BLaER1 treated with 17β-estradiol and CSF1 and Interleukin-3, amounts not matched to agents 10 nM and 100 nM (cell line): ENCODE measurements around the gene NOL3.
"Not testable (repeated sequence)": the region's sequence is repeated elsewhere in the genome, so short reads cannot be mapped to it uniquely, and the experiment has no call there.

Experiments used
- H3K27ac ChIP-seq, 11 experiments: shearing (Covaris generic); formaldehyde crosslinking; 2 replicates each; pipeline ENCODE4 v1.8.1; 2022
- H3K27me3 ChIP-seq, 11 experiments: shearing (Covaris generic); formaldehyde crosslinking; 2 replicates each; pipeline ENCODE4 v1.8.1; 2022
- H3K36me3 ChIP-seq, 11 experiments: shearing (Covaris generic); formaldehyde crosslinking; 2 replicates each; pipeline ENCODE4 v1.8.1; 2022
- H3K4me1 ChIP-seq, 10 experiments: shearing (Covaris generic); formaldehyde crosslinking; 2 replicates each; pipeline ENCODE4 v1.8.1; 2022
- H3K4me2 ChIP-seq, 11 experiments: shearing (Covaris generic); formaldehyde crosslinking; 2 replicates each; pipeline ENCODE4 v1.8.1; 2022
- H3K4me3 ChIP-seq, 10 experiments: shearing (Covaris generic); formaldehyde crosslinking; 2 replicates each; pipeline ENCODE4 v1.8.1; 2022
- H3K9ac ChIP-seq, 11 experiments: shearing (Covaris generic); formaldehyde crosslinking; 2 replicates each; pipeline ENCODE4 v1.8.1; 2022
- H3K9me3 ChIP-seq, 11 experiments: shearing (Covaris generic); formaldehyde crosslinking; replicated peaks in 1 of 11; 2 replicates each; pipeline ENCODE4 v1.8.1; 2022
- H4K20me1 ChIP-seq, 11 experiments: shearing (Covaris generic); formaldehyde crosslinking; 2 replicates each; pipeline ENCODE4 v1.8.1; 2022
- Cebpa-rat ChIP-seq, 11 experiments: shearing (Covaris generic); IDR thresholded peaks; 2 replicates each; pipeline ENCODE4 v1.8.1; 2022

NOL3 gene

DNA sequence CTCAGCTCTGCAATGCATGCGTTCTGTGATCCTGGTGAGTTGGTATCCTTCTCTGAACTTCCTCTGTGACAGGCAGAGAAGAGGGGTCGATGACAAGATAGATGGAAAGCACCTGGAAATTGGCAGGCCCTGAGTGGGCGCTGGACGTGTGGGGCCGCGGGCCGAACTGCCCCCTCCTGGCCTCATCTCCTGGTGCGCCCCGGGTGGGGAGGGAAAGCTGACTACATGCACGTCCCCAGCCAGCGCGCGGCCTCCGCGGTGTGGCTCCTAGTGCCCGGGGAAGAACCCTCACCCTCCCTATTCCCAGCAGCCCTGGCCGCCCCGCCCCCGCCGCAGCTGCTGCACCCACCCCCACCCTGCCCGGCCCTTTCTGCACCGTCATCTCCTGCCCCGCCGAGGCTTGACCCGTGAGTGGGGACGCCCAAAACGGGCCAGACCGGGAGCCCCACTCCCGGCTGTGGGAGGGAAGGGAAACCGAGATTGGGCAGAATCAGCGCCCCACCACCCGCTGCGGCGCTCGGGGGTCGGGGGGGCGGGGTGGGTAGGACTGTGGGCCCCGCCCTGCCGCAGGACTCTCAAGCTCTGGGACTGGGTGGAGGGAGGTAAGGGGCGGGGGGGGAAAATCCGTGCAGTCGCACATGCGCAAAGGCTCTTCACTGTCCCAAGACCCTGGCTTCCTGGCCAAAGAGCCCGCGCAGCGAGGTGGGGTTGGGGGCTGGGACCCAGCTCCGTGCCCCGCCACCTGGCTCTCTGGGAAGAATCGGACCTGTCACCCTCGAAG is at the start of gene NOL3:
TSS of gene NOL3 (plus strand) at position 371 of the 781 bp plus-strand sequence.
- Histone ChIP-seq H3K4me3 (peak within 1 kb of the TSS; percentile 45 to 69 (median 57)), H3K27me3 (peaks cover 12 to 43% (median 38%) of the 10 kb centered on the region in 11 experiments), H3K9ac (peak within 1 kb of the TSS; percentile 64 to 84 (median 78)), H3K4me1 (peaks cover 59 to 92% (median 66%) of the 10 kb centered on the region in 10 experiments), H3K9me3 (no peaks in the 10 kb centered on the region), H3K4me2 (peak within 1 kb of the TSS; percentile 87 to 99 (median 96)), H3K27ac (peak within 1 kb of the TSS; percentile 58 to 88 (median 81)), H4K20me1 (peaks cover 0 to 23% (median 13%) of the 10 kb centered on the region in 11 experiments; a peak in 16 of 22 replicates), H3K36me3 (peaks cover 0 to 6% (median 0%) of the 10 kb centered on the region in 11 experiments; a peak in 2 of 22 replicates)
- no peak for TF ChIP-seq Cebpa-rat (IDR thresholded peaks at IDR 0.05)

DNA sequence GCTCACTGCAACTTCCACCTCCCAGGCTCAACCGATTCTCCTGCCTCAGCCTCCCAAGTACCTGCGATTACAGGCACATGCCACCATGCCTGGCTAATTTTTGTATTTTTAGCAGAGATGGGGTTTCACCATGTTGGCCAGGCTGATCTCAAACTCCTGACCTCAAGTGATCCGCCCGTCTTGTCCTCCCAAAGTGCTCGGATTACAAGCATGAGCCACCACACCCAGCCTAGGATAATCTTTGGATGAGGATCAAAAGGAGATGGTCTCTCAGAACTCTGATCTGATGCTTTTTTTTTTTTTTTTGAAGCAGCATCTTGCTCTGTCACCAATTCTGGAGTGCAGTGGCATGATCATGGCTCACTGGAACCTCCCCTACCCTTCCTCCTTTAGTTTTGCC is 47.5 kb upstream of the NOL3 start:
- peaks cover 81 to 93% (median 88%) of the 10 kb centered on the region in 11 experiments for H3K36me3 ChIP-seq
- H4K20me1 ChIP-seq = peaks cover 7 to 97% (median 31%) of the 10 kb centered on the region in 11 experiments; a peak in 19 of 22 replicates
- H3K9ac ChIP-seq = not testable (repeated sequence)

DNA sequence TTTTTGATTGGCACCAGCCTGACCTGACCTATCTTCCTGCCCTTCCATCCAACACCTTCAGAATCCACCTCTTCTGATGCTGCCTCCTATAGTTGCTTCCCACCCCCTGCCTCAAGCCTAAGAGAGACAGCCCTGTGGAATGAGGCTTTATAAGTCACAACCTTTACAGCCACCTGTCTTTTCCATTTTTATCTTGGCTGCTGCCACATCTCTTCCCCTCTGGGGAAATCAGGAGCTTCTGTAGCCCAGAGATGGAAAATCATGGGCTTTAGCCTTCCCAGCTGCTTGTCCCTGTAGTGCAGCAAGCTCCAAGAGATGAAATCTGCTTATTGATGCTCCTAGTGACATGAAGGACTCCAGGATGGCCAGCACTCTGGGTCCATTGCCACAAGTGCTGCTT is 41.9 kb upstream of the NOL3 start:
- TF ChIP-seq Cebpa-rat (IDR thresholded peaks at IDR 0.05) = no peak
- no peak overlapping the region for H3K27ac ChIP-seq
- peaks cover 79 to 100% (median 92%) of the 10 kb centered on the region in 11 experiments for H3K36me3 ChIP-seq
- H3K9me3 ChIP-seq = no peaks in the 10 kb centered on the region
- H4K20me1 ChIP-seq = peaks cover 0 to 89% (median 11%) of the 10 kb centered on the region in 11 experiments; a peak in 10 of 22 replicates
- no peaks in the 10 kb centered on the region for H3K4me1 ChIP-seq
- no peak overlapping the region for H3K4me3 ChIP-seq
- no peaks in the 10 kb centered on the region for H3K27me3 ChIP-seq
- no peak overlapping the region for H3K9ac ChIP-seq
- no peak overlapping the region for H3K4me2 ChIP-seq

More for the DNA sequence above, 47.5 kb upstream of the NOL3 start:
- H3K27ac ChIP-seq, H3K4me3 ChIP-seq, H3K9me3 ChIP-seq, H3K4me1 ChIP-seq, H3K4me2 ChIP-seq, H3K27me3 ChIP-seq: not testable (repeated sequence)

DNA sequence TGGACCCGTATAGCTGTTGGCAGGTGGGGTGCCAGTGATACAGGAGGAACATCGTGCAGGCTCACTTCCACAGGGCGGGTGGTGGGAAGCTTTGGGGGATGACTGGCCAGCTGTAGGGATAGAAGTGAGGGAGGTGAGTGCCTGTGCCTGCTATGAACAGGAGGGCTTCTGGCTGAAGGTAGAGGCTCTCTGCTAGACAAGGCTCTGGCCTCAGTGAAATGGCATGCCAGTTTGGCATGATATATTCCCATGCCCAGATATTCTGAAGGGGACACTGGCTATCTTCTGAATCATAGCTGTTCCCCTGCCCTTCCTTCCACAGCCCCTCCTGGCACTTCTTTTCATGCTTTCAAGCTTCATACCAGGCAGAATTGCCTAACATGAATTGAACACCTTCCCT is 41.5 kb upstream of the NOL3 start:
- H3K36me3 ChIP-seq = peaks cover 78 to 100% (median 92%) of the 10 kb centered on the region in 11 experiments
- H3K4me2 ChIP-seq = no peak overlapping the region
- H3K4me1 ChIP-seq = no peaks in the 10 kb centered on the region
- no peak overlapping the region for H3K4me3 ChIP-seq
- no peak for TF ChIP-seq Cebpa-rat (IDR thresholded peaks at IDR 0.05)
- no peak overlapping the region for H3K27ac ChIP-seq
- peaks cover 0 to 85% (median 11%) of the 10 kb centered on the region in 11 experiments; a peak in 10 of 22 replicates for H4K20me1 ChIP-seq
- no peaks in the 10 kb centered on the region for H3K9me3 ChIP-seq
- no peak overlapping the region for H3K9ac ChIP-seq
- H3K27me3 ChIP-seq = no peaks in the 10 kb centered on the region

DNA sequence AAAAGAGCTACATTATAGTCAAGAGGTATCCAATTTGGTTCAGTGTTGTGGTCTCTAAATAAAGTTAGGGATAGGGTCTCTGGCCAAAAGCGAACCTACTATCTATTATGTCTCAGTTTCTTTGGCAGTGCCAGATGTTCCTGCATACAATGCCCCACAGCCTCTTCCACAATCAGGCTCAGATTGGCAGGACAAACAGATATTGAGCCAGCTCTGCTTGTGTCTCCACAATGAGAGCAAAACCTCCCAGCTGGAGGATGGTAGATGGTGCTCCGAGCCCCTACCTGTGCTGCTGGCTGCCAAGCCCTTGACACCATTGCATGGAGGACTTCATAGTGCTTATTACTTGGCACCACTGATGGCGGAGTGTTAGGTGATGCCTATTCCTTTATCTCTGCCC is 40.9 kb upstream of the NOL3 start:
- H3K36me3 ChIP-seq = peaks cover 78 to 100% (median 92%) of the 10 kb centered on the region in 11 experiments

DNA sequence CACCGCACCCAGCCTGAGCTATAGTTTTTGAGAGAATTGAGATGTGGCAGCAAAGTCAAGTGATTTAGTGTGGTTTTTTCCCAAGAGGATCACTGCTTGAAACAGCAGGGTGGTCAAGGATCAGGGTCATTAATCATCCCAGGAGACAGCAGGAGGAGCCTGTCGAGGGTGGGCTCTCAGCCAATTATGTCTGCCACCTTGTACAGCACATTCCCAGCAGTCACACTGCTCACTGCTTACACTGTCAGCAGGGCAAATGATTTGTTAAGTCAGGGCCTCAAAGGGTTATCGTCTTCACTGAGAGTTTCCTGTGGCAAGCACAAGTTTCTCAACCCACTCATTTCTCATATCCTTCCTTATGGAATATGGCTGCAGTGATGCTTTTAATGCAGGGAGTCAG is 32.7 kb upstream of the NOL3 start:
- Histone ChIP-seq H4K20me1 (peaks cover 0 to 48% (median 0%) of the 10 kb centered on the region in 11 experiments; a peak in 11 of 22 replicates), H3K4me2 (no peak overlapping the region), H3K9ac (no peak overlapping the region), H3K27ac (no peak overlapping the region), H3K4me3 (no peak overlapping the region), H3K36me3 (peaks cover 97 to 100% (median 100%) of the 10 kb centered on the region in 11 experiments), H3K4me1 (no peaks in the 10 kb centered on the region), H3K27me3 (no peaks in the 10 kb centered on the region), H3K9me3 (no peaks in the 10 kb centered on the region)
- TF ChIP-seq Cebpa-rat (IDR thresholded peaks at IDR 0.05) = no peak

More for the DNA sequence above, 40.9 kb upstream of the NOL3 start:
- Histone ChIP-seq H3K9me3 (no peaks in the 10 kb centered on the region), H3K4me2 (no peak overlapping the region), H3K27ac (no peak overlapping the region), H3K4me1 (no peaks in the 10 kb centered on the region), H3K9ac (no peak overlapping the region), H4K20me1 (peaks cover 0 to 79% (median 11%) of the 10 kb centered on the region in 11 experiments; a peak in 10 of 22 replicates), H3K27me3 (no peaks in the 10 kb centered on the region), H3K4me3 (no peak overlapping the region)
- no peak for TF ChIP-seq Cebpa-rat (IDR thresholded peaks at IDR 0.05)

DNA sequence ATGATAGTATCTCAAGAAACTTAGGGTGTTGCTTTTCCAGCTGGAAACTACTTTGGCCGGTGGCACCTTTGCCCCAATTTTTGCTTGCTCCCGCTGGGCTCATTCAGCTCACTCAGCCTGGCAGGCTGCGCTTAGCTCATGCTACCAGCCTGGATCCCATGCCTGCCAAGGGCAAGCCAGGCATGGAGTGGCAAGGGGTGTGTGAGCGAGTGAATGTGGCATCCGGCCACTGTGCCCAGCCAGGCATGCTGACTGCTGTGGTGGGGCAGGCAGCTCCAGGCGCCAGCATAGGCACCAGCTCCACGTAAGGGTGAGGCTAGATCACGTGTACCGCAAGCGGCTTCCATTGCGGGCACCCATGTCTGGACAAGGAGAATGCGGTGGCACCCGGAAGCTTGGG is 28.9 kb upstream of the NOL3 start:
- H3K4me1 ChIP-seq = no peaks in the 10 kb centered on the region
- no peaks in the 10 kb centered on the region for H3K27me3 ChIP-seq
- H3K27ac ChIP-seq = no peak overlapping the region
- no peak overlapping the region for H3K4me3 ChIP-seq
- no peaks in the 10 kb centered on the region for H3K9me3 ChIP-seq
- no peak for TF ChIP-seq Cebpa-rat (IDR thresholded peaks at IDR 0.05)
- no peak overlapping the region for H3K4me2 ChIP-seq
- peaks cover 0 to 72% (median 13%) of the 10 kb centered on the region in 11 experiments; a peak in 15 of 22 replicates for H4K20me1 ChIP-seq
- H3K9ac ChIP-seq = no peak overlapping the region
- peaks cover 99 to 100% (median 100%) of the 10 kb centered on the region in 11 experiments for H3K36me3 ChIP-seq

DNA sequence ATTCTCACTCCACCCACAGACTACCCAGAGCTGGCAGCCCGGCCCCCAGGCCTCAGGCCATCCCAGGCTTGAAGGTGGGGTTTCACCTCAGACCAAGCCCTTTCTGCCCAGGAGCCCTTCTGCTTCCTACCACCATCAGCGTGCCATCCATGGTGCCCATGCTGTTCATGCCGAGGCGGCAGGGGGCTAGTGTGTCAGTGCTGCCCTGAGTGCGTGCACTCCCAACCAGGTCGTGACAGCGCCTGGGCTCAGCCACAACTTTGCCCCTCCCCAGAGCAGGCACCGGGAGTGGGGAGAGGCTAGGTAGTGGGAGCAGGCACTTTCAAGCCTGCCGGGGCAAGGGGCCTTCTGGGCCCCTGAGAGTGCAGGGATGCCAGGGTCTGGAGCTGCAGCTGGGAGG is 28.0 kb upstream of the NOL3 start:
- no peaks in the 10 kb centered on the region for H3K4me1 ChIP-seq
- no peak overlapping the region for H3K4me3 ChIP-seq
- no peak overlapping the region for H3K27ac ChIP-seq
- H3K27me3 ChIP-seq = no peaks in the 10 kb centered on the region
- H3K36me3 ChIP-seq = peaks cover 99 to 100% (median 100%) of the 10 kb centered on the region in 11 experiments
- no peak overlapping the region for H3K9ac ChIP-seq
- no peaks in the 10 kb centered on the region for H3K9me3 ChIP-seq
- H3K4me2 ChIP-seq = no peak overlapping the region
- peaks cover 0 to 80% (median 16%) of the 10 kb centered on the region in 11 experiments; a peak in 18 of 22 replicates for H4K20me1 ChIP-seq
- TF ChIP-seq Cebpa-rat (IDR thresholded peaks at IDR 0.05) = no peak

DNA sequence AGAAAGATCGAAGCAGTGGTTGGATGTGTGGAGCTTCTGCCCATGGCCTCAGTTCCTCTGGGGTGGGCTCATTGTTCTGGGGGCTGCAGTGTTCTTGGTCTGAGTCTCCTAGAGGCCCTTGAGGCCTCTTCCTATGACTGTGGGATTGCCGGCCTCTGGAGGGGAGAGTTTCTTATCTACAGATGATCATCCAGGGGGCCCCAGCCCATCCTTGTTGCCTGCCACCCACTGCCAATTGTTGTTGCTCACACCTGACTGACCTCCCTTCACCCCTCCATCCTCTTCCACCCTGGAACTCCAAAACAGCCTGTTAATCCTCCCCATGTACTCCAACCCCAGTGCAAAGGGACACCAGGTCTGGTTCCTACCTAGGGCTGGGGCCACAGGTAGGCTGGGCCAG is 25.4 kb upstream of the NOL3 start:
- H3K27me3 ChIP-seq = peaks cover 7 to 14% (median 11%) of the 10 kb centered on the region in 11 experiments
- peaks cover 97 to 100% (median 100%) of the 10 kb centered on the region in 11 experiments for H3K36me3 ChIP-seq
- H3K9me3 ChIP-seq = peaks cover 0 to 9% (median 0%) of the 10 kb centered on the region in 11 experiments; a peak in 4 of 22 replicates
- peaks cover 0 to 4% (median under 1%) of the 10 kb centered on the region in 10 experiments; a peak in 11 of 20 replicates for H3K4me1 ChIP-seq
- H3K9ac ChIP-seq = no peak overlapping the region
- H3K4me2 ChIP-seq = no peak overlapping the region
- no peak for TF ChIP-seq Cebpa-rat (IDR thresholded peaks at IDR 0.05)
- H4K20me1 ChIP-seq = peaks cover 12 to 83% (median 38%) of the 10 kb centered on the region in 11 experiments; a peak in 20 of 22 replicates
- H3K27ac ChIP-seq = no peak overlapping the region
- H3K4me3 ChIP-seq = no peak overlapping the region
